Tibial nerve (tissue), 3 donors: ENCODE measurements around the gene FHDC1.

Source experiments
- CTCF ChIP-seq, 5 experiments: fragments of 200-600 bp in 3 of 5; fragments of 450-650 bp in 2 of 5; sonication (generic) in 3 of 5; IDR thresholded peaks; one replicate each; pipeline ENCODE4 v1.5.1; 2016 to 2019; ENCODE audit warnings: antibody characterized with exemption in 5 of 5, mild to moderate bottlenecking in 3 of 5, moderate library complexity in 2 of 5
- POLR2A ChIP-seq, 2 donors: fragments of 450-650 bp; IDR thresholded peaks; one replicate each; pipeline ENCODE4 v1.6.1; 2017; ENCODE audit warnings: antibody characterized with exemption in 2 of 2, mild to moderate bottlenecking in 2 of 2, moderate library complexity in 2 of 2

GRCh38 chr4:152992027-152992426, 55.9 kb downstream of the FHDC1 start:
- TF ChIP-seq CTCF (IDR thresholded peaks at IDR 0.05) (no peak), POLR2A (IDR thresholded peaks at IDR 0.05) (no peak)
